GM03348 (cell line): ENCODE results near the gene SLC25A13.
A peak's percentile ranks its signal among the peaks of the same experiment; 100 is the strongest.

Experiments used
- DNase-seq: peaks from one replicate; pipeline ENCODE4 v3.0.0; 2012; ENCODE audit warnings: low spot score

The SLC25A13 gene

GRCh38 chr7:96202102-96202501 lies 119.8 kb downstream of the SLC25A13 start:
- no peak for DNase-seq

DNA sequence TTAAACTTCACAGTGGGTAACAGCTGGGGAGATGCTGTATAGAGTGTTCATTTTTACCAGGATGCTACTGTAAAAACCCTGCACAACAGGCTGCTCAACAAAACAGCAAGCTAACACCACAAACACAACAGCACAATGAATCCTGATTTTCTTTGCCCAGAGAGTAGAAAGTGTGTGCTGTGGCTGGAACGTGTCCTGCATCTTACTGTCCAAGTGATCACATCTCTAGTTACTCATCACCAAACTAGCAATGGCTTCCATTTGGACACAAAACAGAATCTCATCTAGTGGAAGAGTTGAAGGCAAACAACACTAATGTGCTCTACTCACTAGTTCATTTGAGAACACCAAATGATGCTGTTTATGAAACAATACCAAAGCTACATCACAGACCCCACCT lies 121.2 kb downstream of the SLC25A13 start:
- peak; percentile 15 for DNase-seq

GRCh38 chr7:96199421-96199820 lies 122.5 kb downstream of the SLC25A13 start:
- peak; percentile 42 for DNase-seq

- DNase-seq, result no peak
Observed at GRCh38 chr7:96198047-96198636, 123.8 kb downstream of the SLC25A13 start.

DNA sequence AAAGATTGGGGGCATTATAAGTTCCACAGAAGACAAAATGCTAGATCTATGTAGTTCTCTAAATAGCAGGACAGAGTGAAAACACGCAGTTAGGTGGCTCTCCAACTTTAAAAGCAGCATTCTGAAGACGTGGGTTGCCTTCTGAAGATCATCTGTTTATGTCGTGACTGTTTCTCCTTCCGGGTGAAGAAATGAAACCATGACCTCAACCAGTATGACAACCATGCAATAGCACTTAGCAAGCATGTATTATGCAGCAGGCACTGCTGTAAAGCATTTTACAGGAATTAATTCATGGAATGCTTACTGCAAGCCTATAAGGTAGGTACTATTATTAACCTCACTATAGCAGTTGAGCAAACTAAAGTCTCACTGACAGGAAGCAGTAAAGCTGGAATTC lies 125.2 kb downstream of the SLC25A13 start:
- no peak for DNase-seq

GRCh38 chr7:96189129-96189820 lies 132.6 kb downstream of the SLC25A13 start:
- peak; percentile 9 for DNase-seq

DNA sequence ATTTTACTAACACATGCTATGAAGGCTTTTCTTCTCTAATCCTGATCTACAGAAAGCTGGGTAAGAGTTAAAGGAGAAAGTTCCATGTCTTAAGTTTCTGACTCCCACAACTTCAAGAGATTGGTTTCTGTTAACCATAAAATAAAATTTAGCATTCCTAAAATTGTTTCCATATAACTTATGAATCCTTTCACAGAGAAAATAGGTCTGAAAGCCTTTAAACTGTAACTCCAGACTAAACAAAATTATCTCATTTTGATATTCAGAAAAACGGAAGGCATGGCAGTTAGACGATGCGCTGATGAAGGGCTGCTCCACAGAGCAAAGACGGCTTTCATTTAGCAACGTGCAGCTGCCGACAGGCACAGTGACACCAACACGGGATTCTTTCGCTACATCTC lies 133.3 kb downstream of the SLC25A13 start:
- peak; percentile 44 for DNase-seq

DNA sequence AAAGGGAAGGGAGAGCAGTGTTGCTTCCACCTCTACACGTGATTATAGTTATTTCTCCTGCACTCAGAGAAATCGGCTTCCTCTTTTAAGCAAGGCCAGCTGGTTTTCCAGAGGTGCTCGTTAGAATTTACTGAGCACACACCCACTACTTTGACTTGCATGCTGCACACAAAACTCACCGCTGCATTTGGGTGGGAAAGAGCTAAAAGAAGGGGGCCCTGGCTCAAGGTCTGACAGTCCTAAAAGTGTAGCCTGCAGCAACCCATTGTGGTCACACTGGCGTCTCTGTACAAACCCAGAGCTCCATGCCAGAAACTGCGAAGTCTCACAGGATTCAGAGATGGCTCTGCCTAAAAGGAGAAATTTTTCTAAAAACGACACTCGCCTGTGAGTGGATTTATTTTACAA lies 133.7 kb downstream of the SLC25A13 start:
- DNase-seq, result peak; percentile 24

GRCh38 chr7:96187735-96188134 lies 134.2 kb downstream of the SLC25A13 start:
- DNase-seq, result no peak

- DNase-seq, result no peak
Observed at GRCh38 chr7:96184783-96185182, 137.1 kb downstream of the SLC25A13 start.

DNA sequence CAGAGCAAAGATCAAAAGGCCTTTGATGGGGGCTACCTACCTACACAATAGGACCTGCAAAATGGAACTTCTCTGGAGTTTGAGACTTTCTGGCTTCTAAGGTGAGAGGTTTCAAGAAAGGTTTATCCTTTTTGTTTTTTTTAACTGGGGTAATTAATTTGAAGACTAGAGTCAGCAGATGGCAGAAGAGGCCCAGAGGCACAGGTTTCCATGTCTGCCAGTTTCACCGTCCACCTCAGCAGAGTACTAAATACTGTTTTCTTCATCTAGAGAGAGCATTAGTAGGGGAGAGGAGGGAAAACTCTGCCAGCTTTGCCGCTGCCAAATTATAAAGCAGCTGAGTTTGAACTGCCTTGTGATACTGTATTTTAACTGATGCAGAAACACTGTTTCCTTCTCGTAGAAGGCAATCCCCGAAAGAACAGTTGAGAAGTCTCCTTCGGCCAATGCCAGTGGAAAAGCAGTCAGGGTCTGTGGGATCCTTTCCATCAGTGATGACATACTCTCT lies 138.7 kb downstream of the SLC25A13 start:
- no peak for DNase-seq

DNA sequence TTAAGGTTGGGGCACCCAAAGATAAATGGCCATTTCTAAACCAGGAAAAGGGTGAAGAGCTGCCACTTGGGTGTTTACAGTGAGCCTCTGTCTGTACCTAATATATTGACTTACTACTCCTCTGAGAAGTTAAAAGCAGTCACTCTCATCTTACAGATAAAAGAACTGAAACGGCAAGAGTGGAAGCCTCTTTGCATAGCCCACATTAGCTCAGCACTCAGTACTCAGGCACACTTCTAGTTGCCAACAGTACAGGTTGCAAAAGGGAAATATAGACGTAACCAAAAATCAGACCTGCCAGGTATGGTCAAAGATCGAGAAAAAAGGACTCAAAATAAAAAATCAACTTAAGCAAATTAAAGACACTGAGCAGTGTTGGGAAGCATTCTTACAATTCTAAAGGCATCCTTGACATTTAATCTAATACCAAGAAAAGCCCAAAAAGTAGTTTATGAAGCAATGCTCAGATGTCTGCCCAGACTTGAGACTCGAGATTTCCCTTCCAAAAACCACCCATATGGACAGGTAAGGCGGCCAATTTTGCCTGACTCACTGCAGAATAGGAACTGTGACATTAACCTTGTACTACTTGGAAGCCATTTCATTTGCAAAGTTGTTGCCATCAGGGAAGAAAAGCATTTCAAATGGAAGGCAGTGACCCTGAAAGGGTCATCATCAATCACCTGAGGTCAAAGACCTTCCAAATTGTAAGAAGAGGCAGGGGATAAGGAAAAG lies 139.3 kb downstream of the SLC25A13 start:
- no peak for DNase-seq

GRCh38 chr7:96181174-96181573 lies 140.7 kb downstream of the SLC25A13 start:
- DNase-seq, result no peak

DNA sequence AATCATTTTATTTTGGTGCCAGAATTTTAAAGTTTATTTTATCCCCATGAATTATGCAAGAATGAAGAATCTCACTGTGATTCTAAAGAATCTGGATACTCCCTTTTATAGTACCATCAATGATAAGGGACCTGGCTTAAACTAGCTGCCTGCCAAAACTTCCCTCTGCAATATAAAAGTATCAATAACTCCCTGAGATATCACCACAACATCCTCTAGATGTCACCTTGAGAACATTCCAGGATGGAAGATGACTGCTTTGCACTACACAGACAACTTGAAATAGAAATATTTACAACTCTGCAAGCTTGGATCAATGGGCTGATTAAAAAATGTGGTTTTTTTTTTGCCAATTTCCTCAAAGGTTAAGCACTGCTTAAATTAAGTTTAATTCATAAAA lies 142.1 kb downstream of the SLC25A13 start:
- peak; percentile 24 for DNase-seq

DNA sequence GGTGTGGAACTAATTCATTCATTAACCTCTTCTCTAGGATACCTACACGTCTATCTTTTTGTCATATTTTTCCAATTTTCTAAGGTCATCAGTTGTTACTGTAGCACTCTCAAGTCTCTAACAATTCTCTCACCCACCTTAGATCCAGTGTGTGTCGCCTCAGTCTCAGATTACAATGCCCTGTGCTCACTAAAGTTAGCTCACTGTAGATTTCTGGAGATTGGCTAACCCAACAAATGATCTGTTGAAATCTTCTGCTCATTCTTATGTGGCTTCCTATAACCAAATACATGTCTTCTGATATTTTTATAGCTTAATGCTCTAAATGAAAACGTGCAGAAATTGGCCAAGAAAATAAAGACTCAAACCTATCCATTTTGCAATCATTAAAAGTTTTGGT lies 142.6 kb downstream of the SLC25A13 start:
- no peak for DNase-seq

DNA sequence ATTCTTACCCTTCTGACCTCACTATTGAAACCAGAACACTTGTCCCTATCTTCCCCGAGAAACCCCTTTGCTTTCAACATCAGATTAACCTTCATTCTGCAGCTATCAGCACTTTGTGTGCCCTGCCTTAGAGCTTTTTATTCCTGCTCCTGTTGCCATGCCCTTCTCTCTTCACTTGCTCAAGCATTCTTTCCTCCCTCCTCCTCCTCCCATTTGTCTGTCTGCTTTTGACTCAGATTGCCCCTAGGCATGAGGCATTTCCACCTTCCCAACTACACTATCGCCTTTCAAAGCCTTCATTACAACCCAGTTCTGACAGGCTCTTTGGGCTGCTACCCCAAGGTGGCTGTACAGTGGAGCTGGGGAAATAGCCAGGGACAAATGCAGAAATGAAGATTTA lies 143.3 kb downstream of the SLC25A13 start:
- no peak for DNase-seq

GRCh38 chr7:96177353-96177752 lies 144.5 kb downstream of the SLC25A13 start:
- no peak for DNase-seq

DNA sequence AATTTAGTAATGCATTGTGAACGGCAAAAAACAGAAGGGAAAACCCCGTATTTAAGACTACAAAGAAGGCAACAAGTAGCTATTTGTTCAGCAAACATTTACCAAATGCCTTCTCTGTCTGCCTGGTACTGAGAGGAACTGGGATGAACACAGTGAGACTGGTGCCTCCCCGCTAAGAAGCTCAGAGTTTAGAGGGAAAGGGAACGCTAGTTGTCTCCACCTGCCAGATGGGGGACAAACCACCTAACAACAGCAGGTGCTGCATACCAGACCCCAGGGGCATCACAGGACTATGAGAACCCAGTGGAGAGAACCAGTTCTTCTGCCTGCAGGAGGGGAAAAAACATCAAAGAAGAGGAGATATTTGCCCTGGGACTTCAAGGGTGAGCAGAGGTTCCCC lies 147.1 kb downstream of the SLC25A13 start:
- DNase-seq, result no peak

DNA sequence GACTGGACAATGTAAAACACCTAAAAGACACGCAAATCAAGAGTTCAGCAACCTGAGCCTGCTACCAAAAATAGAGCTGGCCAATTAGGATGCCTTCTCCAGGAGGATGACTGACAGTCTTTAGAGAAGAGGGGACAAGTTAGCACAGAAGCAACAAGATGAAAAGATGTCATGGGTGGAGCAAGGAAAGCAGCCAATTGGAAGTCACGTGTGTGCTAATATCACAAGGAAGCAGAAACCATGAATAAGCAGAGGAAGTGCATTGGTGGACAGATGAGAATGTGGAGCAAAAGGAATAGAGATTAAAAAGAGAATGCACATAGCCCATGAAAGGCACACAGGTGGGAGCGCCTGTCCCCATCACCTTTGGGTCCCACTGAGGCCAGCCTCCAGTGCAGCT lies 148.1 kb downstream of the SLC25A13 start:
- DNase-seq, result no peak

GRCh38 chr7:96169439-96169838 lies 152.5 kb downstream of the SLC25A13 start:
- no peak for DNase-seq

GRCh38 chr7:96167424-96167823 lies 154.5 kb downstream of the SLC25A13 start:
- no peak for DNase-seq

- DNase-seq, result no peak
Observed at GRCh38 chr7:96161897-96162296, 160.0 kb downstream of the SLC25A13 start.

DNA sequence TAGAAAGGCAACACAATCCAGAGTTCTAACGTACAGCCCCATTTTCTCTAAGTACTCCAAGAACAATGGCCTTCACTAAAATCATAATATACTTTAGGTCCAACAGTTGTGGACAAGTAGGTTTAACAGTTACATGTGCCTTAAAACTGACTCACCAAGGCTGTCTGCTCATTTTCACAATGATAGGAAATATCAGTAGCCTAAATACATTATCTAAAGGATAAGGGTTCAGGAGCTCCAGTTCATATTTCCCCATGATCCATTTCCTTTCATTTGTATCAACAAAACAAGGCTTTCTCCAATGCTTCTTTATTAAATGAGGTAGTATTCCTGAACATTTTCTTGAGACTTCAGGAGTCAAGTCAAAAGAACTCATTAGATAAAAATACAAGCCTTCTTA lies 164.0 kb downstream of the SLC25A13 start:
- no peak for DNase-seq
